HG03442 (cell line): ENCODE measurements around the gene CHKA.
"Not testable (repeated sequence)": the region's sequence is repeated elsewhere in the genome, so short reads cannot be mapped to it uniquely, and the experiment has no call there.

ENCODE experiments used
- ATAC-seq: cut with Tn5 transposase; IDR thresholded peaks from one replicate; pipeline ENCODE4 v1.9.1; 2021; ENCODE audit warnings: mild to moderate bottlenecking, moderate library complexity; ENCODE audit not compliant: unreplicated experiment

The CHKA gene

GRCh38 chr11:68116974-68117373 is 4.2 kb downstream of the CHKA start:
- ATAC-seq: no peak

- ATAC-seq: no peak
Observed at GRCh38 chr11:68116126-68116525, 5.1 kb downstream of the CHKA start.

GRCh38 chr11:68115285-68115684 is 5.9 kb downstream of the CHKA start:
- ATAC-seq: no peak

DNA sequence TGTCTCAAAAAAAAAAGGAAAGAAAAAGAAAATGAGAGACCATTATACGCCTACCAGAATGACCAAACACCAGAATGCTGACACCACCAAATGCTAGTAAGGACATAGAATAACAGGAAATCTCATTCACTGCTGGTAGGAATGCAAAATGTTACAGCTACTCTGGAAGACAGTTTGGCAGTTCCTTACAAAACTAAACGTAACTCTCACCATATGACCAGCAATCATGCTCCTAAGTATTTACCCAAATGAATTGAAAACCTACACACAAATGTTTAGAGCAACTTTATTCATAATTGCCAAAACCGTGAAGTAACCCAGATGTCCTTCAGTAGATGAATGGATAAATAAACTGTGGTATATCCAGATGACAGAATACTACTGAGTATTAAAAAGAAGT is 7.2 kb downstream of the CHKA start:
- no peak for ATAC-seq

DNA sequence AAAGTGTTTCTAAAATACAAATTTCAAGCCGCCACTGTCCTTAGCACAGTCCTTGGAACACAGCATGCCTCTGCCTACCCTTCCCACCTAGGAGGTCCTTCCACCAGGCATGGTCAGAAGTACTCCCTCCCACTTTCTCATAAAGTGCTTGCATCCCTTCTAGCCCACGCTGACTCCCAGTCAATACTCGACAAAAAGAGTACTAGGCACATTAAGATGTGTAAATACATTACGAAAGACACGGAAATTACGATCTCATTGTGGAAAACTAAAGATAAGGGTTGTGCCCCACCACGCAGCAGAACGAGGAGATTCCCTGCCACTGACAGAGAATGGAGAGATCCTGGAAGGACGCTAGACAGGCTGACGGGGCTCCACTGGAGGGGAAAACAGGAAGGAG is 13.5 kb downstream of the CHKA start:
- no peak for ATAC-seq

- ATAC-seq: no peak
Observed at GRCh38 chr11:68106165-68106940, 14.8 kb downstream of the CHKA start.

DNA sequence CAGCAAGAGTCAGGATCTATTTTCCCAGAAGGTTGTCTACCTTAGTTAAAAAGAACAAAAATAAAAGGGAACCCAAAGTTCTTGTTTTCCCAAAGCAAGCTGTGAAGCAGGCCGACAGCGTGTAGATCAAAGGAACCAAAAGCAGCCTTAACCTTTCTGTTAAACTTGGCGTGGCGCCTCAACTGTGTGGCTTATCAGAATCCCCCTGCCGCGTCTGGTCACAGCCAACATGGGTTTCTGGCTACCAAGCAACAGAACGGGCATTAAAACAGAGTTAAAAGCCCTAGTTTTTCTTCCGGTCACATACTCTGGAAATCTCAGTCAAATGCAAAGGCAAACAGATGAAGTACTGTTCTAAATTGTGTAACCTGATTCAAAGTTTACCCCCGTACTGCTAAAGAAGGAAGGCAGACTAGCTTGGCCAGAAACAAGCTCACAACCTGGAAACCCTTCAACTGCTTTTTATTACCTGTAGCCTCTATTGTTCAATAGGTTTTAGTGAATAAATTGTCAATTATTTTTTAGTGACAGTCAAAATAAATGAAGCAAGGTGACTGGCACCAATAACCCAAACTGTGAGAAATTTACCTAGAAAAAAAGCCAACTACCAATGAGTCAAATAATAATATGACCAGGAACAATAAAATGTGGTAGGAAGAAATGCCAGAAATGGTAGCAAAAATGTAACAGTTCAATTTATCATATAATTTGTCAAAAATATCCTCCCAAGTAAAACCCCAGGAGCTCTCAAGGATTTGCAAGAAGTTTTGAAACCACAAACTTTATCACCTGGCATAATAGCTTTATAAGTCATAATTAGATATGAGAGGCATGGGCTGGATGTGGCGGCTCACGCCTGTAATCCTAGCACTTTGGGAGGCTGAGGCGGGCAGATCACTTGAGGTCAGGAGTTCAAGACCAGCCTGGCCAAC is 21.4 kb downstream of the CHKA start:
- no peak for ATAC-seq

GRCh38 chr11:68099057-68099456 is 22.1 kb downstream of the CHKA start:
- no peak for ATAC-seq

DNA sequence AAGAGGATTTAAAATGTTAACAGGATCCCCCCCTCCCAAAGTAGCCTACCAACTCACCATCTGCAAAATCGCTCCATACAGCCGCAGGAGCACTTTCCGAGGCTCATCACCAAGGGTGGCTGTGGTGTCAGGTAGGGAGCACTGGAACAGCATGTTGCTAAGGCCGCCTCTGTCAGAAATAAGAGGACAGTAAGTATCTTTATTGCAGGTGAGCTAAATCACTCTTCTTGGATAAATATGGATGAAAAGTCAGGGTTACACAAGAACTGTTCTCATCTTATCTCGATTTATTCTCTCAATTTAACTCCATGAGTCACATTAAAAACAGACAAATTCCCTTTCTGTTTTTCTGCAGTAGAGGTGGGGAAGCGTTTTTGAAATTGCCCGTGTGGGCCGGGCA is 24.2 kb downstream of the CHKA start:
- ATAC-seq: no peak

DNA sequence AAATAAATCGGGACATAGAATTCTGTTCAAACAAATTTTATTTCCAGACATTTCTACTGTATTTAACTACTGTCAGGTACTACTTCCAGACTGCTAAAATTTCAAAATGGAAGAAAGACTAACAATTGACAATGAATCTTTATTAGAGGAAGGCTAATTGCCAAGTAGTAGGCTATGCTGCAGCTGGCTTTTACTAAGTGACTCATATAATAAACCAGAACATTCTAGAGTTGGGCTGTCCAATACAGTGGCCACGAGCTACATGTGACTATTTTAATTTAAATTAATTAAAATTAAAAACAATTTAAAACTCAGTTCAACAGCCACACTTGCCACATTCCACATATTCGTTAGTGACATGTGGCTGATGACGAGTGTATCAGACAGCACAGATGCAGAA is 27.6 kb downstream of the CHKA start:
- no peak for ATAC-seq

GRCh38 chr11:68092946-68093345 is 28.2 kb downstream of the CHKA start:
- ATAC-seq: not testable (repeated sequence)

DNA sequence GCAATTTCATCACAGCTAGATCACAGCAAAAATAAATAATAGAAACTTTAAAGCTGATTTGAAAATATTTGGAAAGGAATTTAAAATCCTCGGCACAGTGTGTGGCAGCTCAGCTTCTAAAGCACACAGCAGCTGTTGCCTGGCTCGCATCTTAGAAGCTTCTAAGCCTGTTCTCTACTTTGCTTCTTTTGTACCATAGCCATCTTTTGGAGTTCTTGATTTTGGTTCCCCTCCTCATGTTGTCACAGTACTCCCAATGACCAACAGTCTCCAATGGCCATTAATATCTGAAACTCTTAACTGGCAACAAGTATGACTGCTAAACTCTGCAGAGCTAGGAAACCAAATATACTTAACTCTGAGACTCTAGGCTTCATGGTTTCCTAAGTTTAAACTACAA is 28.8 kb downstream of the CHKA start:
- ATAC-seq: no peak

- ATAC-seq: no peak
Observed at GRCh38 chr11:68090706-68091105, 30.5 kb downstream of the CHKA start.

GRCh38 chr11:68090287-68090686 is 30.9 kb downstream of the CHKA start:
- no peak for ATAC-seq

DNA sequence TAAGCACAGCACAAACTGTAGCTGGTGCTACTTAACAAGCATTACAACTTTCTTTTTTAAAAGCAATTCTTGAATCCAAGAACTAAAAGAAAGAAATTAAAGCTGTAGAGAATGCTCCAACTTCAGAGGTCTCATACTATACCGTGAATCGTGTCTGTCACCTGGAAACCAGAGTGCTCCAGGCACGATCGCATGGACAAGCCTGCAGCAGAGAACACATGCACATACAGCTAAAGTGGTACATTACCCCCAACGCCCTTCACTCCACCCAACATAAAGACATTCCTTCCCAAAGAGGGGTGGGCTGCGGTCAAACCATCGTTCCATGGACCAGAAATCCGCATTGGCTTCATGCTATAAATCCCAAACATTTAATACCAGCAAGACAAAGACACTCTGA is 31.5 kb downstream of the CHKA start:
- ATAC-seq: no peak

- no peak for ATAC-seq
Observed at GRCh38 chr11:68083517-68083916, 37.7 kb downstream of the CHKA start.

- ATAC-seq: no peak
Observed at GRCh38 chr11:68082481-68082880, 38.7 kb downstream of the CHKA start.

- no peak for ATAC-seq
Observed at GRCh38 chr11:68081691-68082090, 39.5 kb downstream of the CHKA start.

GRCh38 chr11:68080860-68081259 is 40.3 kb downstream of the CHKA start:
- ATAC-seq: no peak

DNA sequence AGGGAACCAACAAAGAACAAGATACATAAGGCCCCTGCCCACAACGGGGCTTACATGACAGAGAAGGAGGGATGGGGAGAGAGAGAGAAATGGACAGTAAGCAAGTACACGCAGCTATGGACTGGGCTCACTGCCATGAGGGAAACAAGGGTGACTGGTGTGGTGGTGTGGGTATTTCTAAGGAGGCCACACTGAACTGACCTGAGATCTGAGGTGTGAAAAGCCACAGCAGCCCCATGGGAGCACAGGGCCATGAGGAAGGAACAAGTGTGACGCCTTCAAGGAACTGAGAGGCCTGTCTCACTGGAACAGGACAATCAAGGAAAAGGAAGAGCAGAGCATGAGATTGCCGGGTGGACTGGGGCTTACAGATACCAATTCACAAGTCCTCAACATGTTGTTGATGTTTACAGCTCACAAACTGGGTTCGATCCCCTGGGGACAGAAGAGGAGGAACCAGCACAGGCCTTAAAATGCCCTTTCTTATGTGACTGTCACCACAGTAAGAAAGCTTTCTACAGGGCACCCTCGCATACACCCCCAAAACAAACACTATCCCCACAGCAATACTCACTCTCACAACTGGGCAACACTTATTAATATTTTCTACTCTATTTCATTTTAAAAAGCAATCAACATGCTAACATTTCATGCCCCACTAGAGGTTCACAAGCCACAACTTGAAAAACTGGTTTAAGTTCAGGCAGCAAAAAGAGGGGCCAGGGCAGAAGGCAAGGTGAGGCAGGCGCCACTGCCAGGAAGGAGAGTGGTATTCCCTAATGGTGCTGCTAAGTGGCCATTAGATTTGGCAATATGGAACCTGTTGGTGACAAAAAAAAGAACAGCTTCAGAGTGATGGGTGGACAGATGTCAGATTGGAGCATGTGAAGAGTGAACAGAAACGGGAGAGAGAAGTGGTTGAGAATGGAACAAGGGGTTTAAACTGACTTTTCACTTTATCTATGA is 43.3 kb downstream of the CHKA start:
- no peak for ATAC-seq
